Natural killer cell (primary cell): ENCODE results near the gene MTFR2. TPM values are rescaled to one million over a fixed set of nuclear protein-coding genes. Genes with fewer than 3 reads are reported as not detected.

Experiments used
- ATAC-seq, 3 donors: fragments of 150-1000 bp in 2 of 3; fragments of 200-7000 bp in 1 of 3; cut with Tn5 transposase; 1 replicate in 1 of 3; 2 replicates in 2 of 3; pipeline ENCODE4 v1.10.0; 2021; ENCODE audit warnings: mild to moderate bottlenecking in 2 of 3, moderate library complexity in 2 of 3
- DNase-seq, 2 donors: peaks; one replicate each; pipeline versions ENCODE4 v3.0.0 to v3.0.0-alpha.2; 2013 to 2021; ENCODE audit warnings: mixed read lengths in 1 of 2
- H3K27ac ChIP-seq: one replicate; pipeline ENCODE4 v1.5.1; 2013; ENCODE audit warnings: mild to moderate bottlenecking, low read length
- H3K27me3 ChIP-seq: one replicate; pipeline ENCODE4 v1.6.1; 2013; ENCODE audit warnings: low read length; ENCODE audit not compliant: control insufficient read depth, insufficient read depth
- H3K36me3 ChIP-seq: one replicate; pipeline ENCODE4 v1.6.1; 2013; ENCODE audit warnings: low read length; ENCODE audit not compliant: control insufficient read depth, insufficient read depth
- H3K4me1 ChIP-seq: one replicate; pipeline ENCODE4 v1.6.1; 2013; ENCODE audit warnings: low read length; ENCODE audit not compliant: control insufficient read depth, insufficient read depth
- H3K4me3 ChIP-seq: one replicate; pipeline ENCODE4 v1.5.1; 2013; ENCODE audit warnings: low read length
- H3K9me3 ChIP-seq: one replicate; pipeline ENCODE4 v1.6.1; 2013; ENCODE audit warnings: low read length; ENCODE audit not compliant: control insufficient read depth, insufficient read depth
- H3K27ac Mint-ChIP-seq, 2 donors: one replicate each; pipeline ENCODE4 v1.8.0; 2022; ENCODE audit warnings: mild to moderate bottlenecking in 2 of 2, mixed read lengths in 2 of 2, moderate library complexity in 1 of 2
- H3K27me3 Mint-ChIP-seq, 2 donors: one replicate each; pipeline ENCODE4 v1.8.0; 2022; ENCODE audit warnings: low read depth in 2 of 2, mixed read lengths in 2 of 2
- H3K36me3 Mint-ChIP-seq: one replicate; pipeline ENCODE4 v1.8.0; 2022; ENCODE audit warnings: mixed read lengths
- H3K4me1 Mint-ChIP-seq, 2 donors: one replicate each; pipeline ENCODE4 v1.8.0; 2022; ENCODE audit warnings: mixed read lengths in 2 of 2
- H3K4me3 Mint-ChIP-seq: one replicate; pipeline ENCODE4 v1.8.0; 2022; ENCODE audit warnings: mild to moderate bottlenecking, moderate library complexity, mixed read lengths
- H3K9me3 Mint-ChIP-seq, 2 donors: one replicate each; pipeline ENCODE4 v1.8.0; 2022; ENCODE audit warnings: mixed read lengths in 2 of 2
- CTCF ChIP-seq: fragments of 200-600 bp; IDR thresholded peaks from one replicate; pipeline ENCODE4 v1.8.0; 2022; ENCODE audit warnings: antibody characterized with exemption
- WGBS: methylation state at CpG from one replicate; pipeline ENCODE4 v1.1.7; 2013; ENCODE audit warnings: missing lambda C conversion rate; ENCODE audit not compliant: insufficient coverage; 5-methylcytosine and 5-hydroxymethylcytosine counted together
- intact Hi-C: fragments of 100-400 bp; cut with micrococcal nuclease; formaldehyde crosslinking; loops from one replicate; pipeline ENCODE4 v1.14.2; 2022
- total RNA-seq, 4 donors: library from RNA; stranded (reverse); fragments of 120-200 nt in 1 of 4; gene quantifications; one replicate each; pipeline versions ENCODE4 v1.2.3 to v1.2.4, GENCODE V29; 2013 to 2022

MTFR2 gene
- total RNA-seq, 3 donors from 2014 or later (not counting 1 experiment from before 2014, with no cell fraction given), result 1.7 to 2.1 (median 2.0) TPM

DNA sequence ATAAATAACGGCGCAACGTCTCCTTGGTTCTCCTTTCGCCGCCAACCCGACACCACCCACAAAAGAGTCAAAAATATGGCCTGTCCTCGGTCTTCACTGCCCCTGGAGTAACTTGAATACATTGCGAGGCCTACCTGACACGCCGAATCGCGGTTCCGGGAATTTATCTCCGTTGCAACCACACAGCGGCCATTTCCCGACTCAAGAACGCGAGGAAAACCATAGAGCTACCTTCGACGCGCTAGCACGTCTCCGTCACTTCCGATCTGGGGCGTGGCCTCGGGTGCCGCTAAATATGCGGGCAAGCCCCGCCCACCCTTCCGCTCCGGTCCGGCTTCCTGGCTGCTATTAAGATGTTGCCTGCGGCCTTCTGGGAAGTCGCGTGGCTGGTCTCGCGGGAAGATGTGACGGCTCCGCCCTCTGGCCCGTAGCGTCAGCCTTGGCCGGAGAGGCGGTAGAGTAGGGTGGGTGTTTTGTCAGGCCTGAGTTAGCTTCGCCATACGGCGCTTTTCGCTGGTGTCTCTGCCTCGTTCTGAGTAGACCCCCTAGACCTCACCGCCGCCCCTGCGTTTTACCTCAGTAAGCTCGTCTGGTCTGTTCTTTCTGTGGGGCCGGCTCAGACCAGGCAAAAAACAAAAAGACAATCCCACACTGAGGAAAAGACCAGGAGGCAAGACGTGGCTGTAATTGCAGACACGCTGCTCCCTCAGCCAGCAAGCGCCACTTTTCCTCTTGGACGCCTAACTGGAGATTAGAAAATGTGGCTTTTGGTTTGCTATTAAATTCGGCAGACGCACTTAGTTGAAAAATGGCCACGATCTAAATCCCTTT is 39.7 kb upstream of the MTFR2 start, which contains the start of gene BCLAF1:
BCLAF1 (minus strand) TSS at position 268 of the 831 bp plus-strand sequence. CDS start 9,980 bp downstream, outside the sequence.
- Mint-ChIP-seq H3K9me3 (no peaks in the 10 kb centered on the region), H3K4me1 (peaks cover 52 to 63% of the 10 kb centered on the region in 2 donors), H3K4me3 (peak within 1 kb of the TSS; percentile 98), H3K27me3 (no peaks in the 10 kb centered on the region), H3K36me3 (peaks cover 14% of the 10 kb centered on the region), H3K27ac (peak within 1 kb of the TSS; percentile 95 to 99)
- DNase-seq (peak; percentile 99 to 100), ATAC-seq (peak; percentile 68 to 88 (median 74))
- Histone ChIP-seq H3K36me3 (no peaks in the 10 kb centered on the region), H3K4me3 (peak within 1 kb of the TSS; percentile 91), H3K4me1 (peaks cover 40% of the 10 kb centered on the region), H3K9me3 (no peaks in the 10 kb centered on the region), H3K27me3 (no peaks in the 10 kb centered on the region), H3K27ac (peak within 1 kb of the TSS; percentile 97)
- no peak for TF ChIP-seq CTCF
- intact Hi-C loops, result loop anchor here (1.0 to 10.0 kb wide), 4 partner anchors 27 to 1425 kb away; partner anchors contain the start of gene MTFR2
- WGBS, result under 1% methylated on average over 60 of the region's 60 CpGs

GRCh38 chr6:136289327-136289578 is 39.1 kb upstream of the MTFR2 start:
- peaks cover 42% of the 10 kb centered on the region for H3K4me1 ChIP-seq
- H3K27ac Mint-ChIP-seq, result peak overlapping the region; percentile 95 to 99
- no peaks in the 10 kb centered on the region for H3K27me3 Mint-ChIP-seq
- H3K9me3 ChIP-seq, result no peaks in the 10 kb centered on the region
- TF ChIP-seq CTCF, result no peak
- DNase-seq (peak; percentile 94 to 98), ATAC-seq (peak; percentile 44 to 73 (median 51))
- H3K36me3 Mint-ChIP-seq, result peaks cover 14% of the 10 kb centered on the region
- H3K27me3 ChIP-seq, result no peaks in the 10 kb centered on the region
- peaks cover 58 to 68% of the 10 kb centered on the region in 2 donors for H3K4me1 Mint-ChIP-seq
- WGBS, result under 1% methylated on average over 34 of the region's 34 CpGs
- peak overlapping the region; percentile 97 for H3K27ac ChIP-seq
- intact Hi-C loops, result loop anchor here (1.0 to 10.0 kb wide), 3 partner anchors 28 to 1426 kb away; no protein-coding TSS in a partner anchor
- H3K4me3 ChIP-seq, result peak overlapping the region; percentile 91
- H3K4me3 Mint-ChIP-seq, result peak overlapping the region; percentile 98
- no peaks in the 10 kb centered on the region for H3K36me3 ChIP-seq
- no peaks in the 10 kb centered on the region for H3K9me3 Mint-ChIP-seq

- Histone ChIP-seq H3K27ac (peak overlapping the region; percentile 97), H3K4me1 (peaks cover 42% of the 10 kb centered on the region), H3K4me3 (peak overlapping the region; percentile 91), H3K36me3 (no peaks in the 10 kb centered on the region), H3K9me3 (no peaks in the 10 kb centered on the region), H3K27me3 (no peaks in the 10 kb centered on the region)
- ATAC-seq (peak; percentile 57 to 78 (median 64)), DNase-seq (peak; percentile 89 to 98)
- intact Hi-C loops, result loop anchor here (1.0 to 10.0 kb wide), 3 partner anchors 28 to 1426 kb away; no protein-coding TSS in a partner anchor
- Mint-ChIP-seq H3K4me1 (peaks cover 63 to 73% of the 10 kb centered on the region in 2 donors), H3K4me3 (peak overlapping the region; percentile 98), H3K9me3 (no peaks in the 10 kb centered on the region), H3K27me3 (no peaks in the 10 kb centered on the region), H3K27ac (peak overlapping the region; percentile 95 to 99), H3K36me3 (peaks cover 14% of the 10 kb centered on the region)
- 0% methylated on average over 34 of the region's 34 CpGs for WGBS
- TF ChIP-seq CTCF, result peak; percentile 15
These were observed 38.6 kb upstream of the MTFR2 start for GRCh38 chr6:136288566-136289326.
